Measurements from ENCODE around the gene IL12A. TPM values are rescaled to one million over a fixed set of nuclear protein-coding genes. Genes with fewer than 3 reads are reported as not detected.

The IL12A gene
- total RNA-seq = 14.5 TPM

DNA sequence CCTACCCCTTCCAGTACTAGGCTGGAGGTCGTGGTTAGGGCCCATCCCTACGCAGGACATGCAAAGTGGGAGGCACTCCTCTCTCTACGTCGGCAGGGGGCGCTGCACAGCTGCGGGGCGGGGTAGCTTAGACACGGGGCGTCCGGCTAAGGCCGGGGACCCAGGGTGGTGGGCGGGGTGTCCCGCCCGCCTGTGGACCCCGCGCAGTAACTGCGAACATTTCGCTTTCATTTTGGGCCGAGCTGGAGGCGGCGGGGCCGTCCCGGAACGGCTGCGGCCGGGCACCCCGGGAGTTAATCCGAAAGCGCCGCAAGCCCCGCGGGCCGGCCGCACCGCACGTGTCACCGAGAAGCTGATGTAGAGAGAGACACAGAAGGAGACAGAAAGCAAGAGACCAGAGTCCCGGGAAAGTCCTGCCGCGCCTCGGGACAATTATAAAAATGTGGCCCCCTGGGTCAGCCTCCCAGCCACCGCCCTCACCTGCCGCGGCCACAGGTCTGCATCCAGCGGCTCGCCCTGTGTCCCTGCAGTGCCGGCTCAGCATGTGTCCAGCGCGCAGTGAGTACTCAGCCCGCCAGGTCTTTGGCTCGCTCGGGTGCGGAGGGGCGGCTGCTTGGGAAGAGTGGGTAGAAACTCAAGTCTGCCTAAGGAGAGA is at the start of gene IL12A:
TSS of gene IL12A (plus strand) at position 219 of the 655 bp plus-strand sequence.
- peak; percentile 59 to 93 (median 89) for DNase-seq (ENCODE audit: low read depth in 2 of 3, low spot score in 2 of 3)

GRCh38 chr3:159941038-159942000 is 47.3 kb upstream of the IL12A start:
- DNase-seq (ENCODE audit: low read depth in 2 of 3, low spot score in 2 of 3) = peak in 2 of 3 donors; percentile 42 to 85

GRCh38 chr3:159944781-159945180 is 43.9 kb upstream of the IL12A start:
- DNase-seq (ENCODE audit: low read depth in 2 of 3, low spot score in 2 of 3) = no peak

- DNase-seq (ENCODE audit: low read depth in 2 of 3, low spot score in 2 of 3) = no peak
Observed at GRCh38 chr3:159945930-159946329, 42.7 kb upstream of the IL12A start.

GRCh38 chr3:159947220-159947619 is 41.4 kb upstream of the IL12A start:
- no peak for DNase-seq (ENCODE audit: low read depth in 2 of 3, low spot score in 2 of 3)

DNA sequence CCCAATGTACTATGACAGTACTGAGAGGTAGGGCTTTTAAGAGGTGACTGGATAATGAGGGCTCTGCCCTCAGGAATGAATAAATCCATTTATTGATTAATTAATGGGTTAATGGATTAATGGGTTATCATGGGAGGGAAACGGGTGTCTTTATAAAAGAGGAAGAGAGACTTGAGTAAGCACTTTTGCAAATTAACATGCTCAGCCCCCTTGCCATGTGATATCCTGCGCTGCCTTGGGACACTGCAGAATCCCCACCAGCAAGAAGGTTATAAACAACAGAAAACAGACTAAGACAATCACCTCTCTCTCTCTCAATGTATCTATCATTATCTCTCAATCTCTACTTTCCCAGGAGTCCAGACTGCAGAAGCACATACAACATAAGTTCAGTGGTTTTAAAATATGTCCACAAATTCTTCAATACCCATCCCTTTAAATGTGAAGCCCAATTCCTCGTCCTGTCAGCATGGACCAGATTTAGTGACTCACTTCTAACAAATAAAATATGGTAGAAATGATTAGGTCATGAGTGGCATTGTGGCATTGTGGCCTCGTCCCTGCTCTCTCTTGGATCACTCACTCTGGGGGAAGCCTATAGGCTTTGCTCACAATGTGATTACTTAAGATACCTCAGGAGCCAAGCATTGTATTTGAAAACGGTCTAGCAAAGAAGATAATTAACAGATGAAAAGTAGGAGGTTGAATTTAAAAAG is 40.0 kb upstream of the IL12A start:
- DNase-seq (ENCODE audit: low read depth in 2 of 3, low spot score in 2 of 3) = peak in 1 of 3 donors; percentile 28

- DNase-seq (ENCODE audit: low read depth in 2 of 3, low spot score in 2 of 3) = no peak
Observed at GRCh38 chr3:159950156-159950898, 38.3 kb upstream of the IL12A start.

- no peak for DNase-seq (ENCODE audit: low read depth in 2 of 3, low spot score in 2 of 3)
Observed at GRCh38 chr3:159951540-159951939, 37.1 kb upstream of the IL12A start.

- DNase-seq (ENCODE audit: low read depth in 2 of 3, low spot score in 2 of 3) = peak in 1 of 3 donors; percentile 19
Observed at GRCh38 chr3:159953325-159954085, 35.1 kb upstream of the IL12A start.

DNA sequence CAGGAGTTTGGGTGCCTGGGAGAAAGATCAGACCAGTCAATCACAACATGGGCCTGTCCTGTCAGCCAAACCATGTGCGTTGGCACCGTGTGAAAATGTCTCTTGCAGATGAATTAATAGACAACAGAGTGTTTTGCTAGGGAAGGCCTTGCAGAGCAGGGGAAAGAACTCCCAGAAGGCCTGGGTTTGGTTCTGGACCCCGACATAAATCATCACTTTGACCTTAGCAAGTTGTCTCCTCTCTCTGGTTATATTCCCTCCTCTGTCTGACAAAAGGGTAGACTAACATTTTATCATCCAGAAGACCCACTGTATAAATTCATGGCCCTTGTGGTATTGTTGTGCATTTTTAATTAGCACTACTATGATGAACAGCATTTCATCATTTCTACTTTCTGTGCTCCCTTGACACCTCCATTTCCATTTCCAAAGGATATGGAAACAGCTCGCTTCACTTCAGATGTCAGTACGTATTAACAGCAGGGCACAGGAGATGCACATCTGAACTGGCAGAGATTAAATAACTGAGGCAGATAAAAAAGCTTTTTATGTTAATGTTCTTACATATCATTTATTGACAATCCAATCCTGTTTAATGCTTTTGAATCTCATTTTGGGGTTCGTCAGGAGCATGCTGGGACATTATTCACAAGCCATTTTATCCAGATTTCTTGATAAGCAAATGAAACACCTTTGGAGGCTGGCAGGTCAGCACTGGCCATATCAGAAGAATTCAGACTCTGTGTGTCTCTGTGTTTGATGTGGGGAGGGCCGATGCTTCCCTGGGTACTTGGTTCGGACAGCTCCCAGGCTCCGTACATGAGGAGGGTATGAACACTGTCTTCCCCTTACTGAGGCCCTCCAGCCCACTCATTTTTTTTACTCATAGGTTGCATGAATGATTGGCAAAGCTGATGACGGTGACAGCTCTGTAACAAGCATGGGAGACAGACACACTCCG is 28.2 kb upstream of the IL12A start:
- DNase-seq (ENCODE audit: low read depth in 2 of 3, low spot score in 2 of 3) = no peak

DNA sequence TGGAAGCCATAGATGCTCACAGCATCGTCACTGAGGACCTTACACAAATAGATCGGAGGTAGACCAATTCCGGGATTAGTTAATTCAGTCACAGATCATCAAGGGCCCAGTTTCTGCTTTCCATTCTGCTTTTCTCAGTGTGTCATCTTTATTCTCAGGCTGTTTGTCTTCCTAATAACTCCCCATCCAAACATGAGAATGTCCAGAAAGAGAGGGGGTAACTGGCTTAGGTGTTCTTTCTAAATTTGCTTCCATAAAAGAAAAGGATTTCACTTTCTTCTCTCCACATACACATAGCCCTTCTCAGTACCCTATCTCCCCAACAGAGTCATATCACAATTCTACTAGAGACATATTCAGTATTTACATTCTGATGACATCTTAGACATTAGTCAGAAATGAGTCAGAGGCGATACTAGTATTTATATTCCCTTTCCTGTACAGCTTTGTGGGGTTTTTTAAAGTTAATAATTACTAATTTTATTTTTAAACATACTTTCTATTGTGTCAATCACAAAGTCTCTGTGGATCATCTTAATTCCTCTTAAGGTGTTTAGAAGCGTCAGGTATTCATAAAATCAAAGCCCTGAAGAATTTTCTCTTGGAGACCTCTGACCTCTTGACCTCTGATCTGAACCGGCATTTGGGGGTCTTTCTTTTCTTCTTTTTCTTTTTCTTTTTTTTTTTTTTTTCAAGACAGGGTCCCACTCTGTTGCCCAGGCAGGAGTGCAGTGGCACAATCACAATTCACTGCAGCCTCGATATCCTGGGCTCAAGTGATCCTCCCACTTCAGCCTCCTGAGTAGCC is 24.3 kb upstream of the IL12A start:
- no peak for DNase-seq (ENCODE audit: low read depth in 2 of 3, low spot score in 2 of 3)

DNA sequence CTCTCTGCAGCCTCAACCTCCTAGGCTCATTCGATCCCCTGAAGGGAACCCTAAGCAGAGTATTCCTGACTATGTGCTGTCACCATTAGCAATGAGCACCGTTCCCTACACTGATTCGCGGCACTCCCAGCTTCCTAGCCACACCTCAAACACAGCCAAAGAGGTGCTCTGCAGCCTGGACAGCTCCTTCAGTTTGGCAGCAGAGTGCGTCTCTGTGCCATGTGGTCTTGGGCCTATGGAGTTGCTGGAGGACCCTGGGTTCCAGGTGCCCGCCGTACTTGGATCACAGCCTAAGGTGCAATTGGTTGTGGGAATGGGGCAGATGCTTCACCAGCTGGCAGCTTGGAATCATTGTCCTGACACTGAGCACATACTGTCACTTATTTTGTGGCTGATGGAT is 17.3 kb upstream of the IL12A start:
- DNase-seq (ENCODE audit: low read depth in 2 of 3, low spot score in 2 of 3) = no peak

DNA sequence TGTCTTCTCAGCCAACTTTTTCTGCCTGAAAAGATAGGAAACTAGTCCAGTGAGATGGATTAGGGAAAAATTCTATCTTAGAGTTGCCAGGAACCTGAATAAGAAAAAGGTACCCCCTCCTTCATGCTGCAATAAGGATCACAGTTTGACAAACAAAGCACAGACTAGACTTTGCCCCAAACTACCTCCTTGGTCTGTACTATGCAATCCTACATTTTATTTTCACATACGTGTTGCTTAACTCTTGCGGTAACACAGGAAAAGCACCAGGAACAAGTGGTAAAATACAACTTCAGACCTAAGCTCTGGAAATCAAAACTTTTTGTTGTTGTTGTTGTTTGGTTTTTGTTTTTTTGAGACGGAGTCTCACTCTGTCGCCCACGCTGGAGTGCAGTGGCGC is 11.3 kb upstream of the IL12A start:
- DNase-seq (ENCODE audit: low read depth in 2 of 3, low spot score in 2 of 3) = no peak

DNA sequence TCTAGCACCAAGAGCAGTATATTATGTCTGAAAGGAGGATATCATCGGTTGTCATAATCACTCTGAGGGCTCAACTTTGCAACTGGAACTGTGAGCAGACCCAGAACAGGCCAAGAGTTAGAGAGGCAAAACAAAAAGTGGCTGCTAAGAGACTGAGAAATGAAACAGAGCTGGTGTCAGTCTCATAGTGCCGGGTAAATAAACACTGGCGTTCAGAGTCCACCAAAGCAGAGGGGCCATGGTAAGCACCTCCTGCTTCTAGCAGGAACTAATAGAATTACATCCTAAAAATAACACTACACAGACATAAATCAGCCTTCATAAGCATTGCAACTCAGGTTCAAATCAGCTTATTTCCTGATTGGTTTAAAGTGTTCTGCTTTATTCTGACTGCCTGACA is 10.3 kb upstream of the IL12A start:
- peak in 1 of 3 donors; percentile 79 for DNase-seq (ENCODE audit: low read depth in 2 of 3, low spot score in 2 of 3)

DNA sequence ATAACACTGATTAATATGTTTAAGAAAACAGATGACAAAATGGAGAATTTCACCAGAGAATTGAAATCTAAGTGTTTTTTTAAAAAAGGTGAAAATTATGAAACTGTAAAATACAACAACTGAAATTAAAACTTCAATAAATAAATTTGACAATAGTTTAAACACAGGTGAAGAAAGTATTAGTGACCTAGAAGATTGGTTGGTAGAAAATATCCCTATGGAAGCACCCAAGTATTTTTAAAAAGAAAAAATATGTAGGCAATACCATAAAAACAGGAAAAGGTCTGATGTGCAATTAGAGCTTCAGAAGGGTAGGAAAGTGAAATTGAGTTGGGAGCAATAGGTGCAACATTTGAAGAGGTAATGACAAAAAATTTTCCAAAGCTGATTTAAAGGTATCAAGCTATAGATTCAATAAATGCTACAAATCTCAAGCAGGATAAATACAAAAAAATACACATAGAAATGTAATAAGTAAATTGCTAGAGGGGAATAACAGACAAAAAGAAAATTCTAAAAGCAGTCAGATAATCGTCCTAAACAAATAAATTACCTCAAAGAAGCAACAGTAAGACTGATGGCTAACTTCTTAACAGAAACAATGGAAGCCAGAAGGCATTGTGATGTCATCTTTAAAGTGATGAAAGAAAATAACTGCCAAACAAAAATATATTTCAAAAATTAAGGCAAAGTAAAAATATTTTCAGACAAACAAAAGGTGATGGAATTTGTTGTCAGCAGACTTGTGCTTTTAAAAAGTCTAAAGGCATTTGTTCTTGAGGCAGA is 9.5 kb upstream of the IL12A start:
- no peak for DNase-seq (ENCODE audit: low read depth in 2 of 3, low spot score in 2 of 3)

- DNase-seq (ENCODE audit: low read depth in 2 of 3, low spot score in 2 of 3) = peak in 1 of 3 donors; percentile 14
Observed at GRCh38 chr3:159982442-159982974, 6.1 kb upstream of the IL12A start.

GRCh38 chr3:159987291-159987711 is 1.3 kb upstream of the IL12A start:
- DNase-seq (ENCODE audit: low read depth in 2 of 3, low spot score in 2 of 3) = peak in 1 of 3 donors; percentile 43

Data from hematopoietic multipotent progenitor cell (in vitro differentiated cells).